ENCODE results near the gene RBPJ. TPM values are rescaled to one million over a fixed set of nuclear protein-coding genes. Genes with fewer than 3 reads are reported as not detected.

The RBPJ gene
- total and polyA plus RNA-seq, 2 of the 8 experiments (the other 6 are each of a cell fraction or from before 2014, with no cell fraction given), result 65.5 to 217 TPM

DNA sequence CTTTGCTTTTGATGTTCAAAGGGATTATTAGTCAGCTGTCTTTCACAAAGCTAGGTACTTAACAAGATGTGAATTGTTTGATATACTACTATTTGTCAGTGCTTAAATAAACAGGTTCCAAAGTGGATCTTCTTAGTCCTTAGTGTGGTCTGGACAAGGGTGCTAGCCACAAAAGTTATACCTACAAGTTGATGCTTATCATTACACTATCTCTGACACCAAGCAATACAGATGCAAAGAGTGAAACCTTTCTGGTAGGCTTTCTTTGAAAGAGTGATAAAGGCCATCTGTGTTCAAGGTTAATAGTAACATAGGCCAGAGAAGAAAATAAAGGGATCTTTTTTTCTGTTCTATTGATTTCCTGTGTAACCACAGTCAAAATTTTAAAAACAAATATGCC, 12.2 kb upstream of the RBPJ start (continued):
- TF ChIP-seq, protein P1, sequence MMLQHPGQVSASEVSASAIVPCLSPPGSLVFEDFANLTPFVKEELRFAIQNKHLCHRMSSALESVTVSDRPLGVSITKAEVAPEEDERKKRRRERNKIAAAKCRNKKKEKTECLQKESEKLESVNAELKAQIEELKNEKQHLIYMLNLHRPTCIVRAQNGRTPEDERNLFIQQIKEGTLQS (IDR thresholded peaks at IDR 0.05; ENCODE audit: insufficient read depth, low read depth, low read length), result no peak
- TF ChIP-seq TCF12 (IDR thresholded peaks at IDR 0.05; ENCODE audit: low read depth, low read length), result no peak
- no peak for TF ChIP-seq EP300 (IDR thresholded peaks at IDR 0.05; ENCODE audit: borderline replicate concordance in 1 of 2, low read depth in 2 of 2, low read length in 2 of 2)
- no peak for TF ChIP-seq POLR2A (IDR thresholded peaks at IDR 0.05; ENCODE audit: control extremely low read depth in 1 of 2, low read depth in 2 of 2, low read length in 2 of 2)
- TF ChIP-seq TAF1 (IDR thresholded peaks at IDR 0.05; ENCODE audit: low read depth, low read length), result no peak
- TF ChIP-seq, protein P2, sequence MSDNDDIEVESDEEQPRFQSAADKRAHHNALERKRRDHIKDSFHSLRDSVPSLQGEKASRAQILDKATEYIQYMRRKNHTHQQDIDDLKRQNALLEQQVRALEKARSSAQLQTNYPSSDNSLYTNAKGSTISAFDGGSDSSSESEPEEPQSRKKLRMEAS (IDR thresholded peaks at IDR 0.05), result no peak

All from H1 (cell line).